Activated CD8-positive, alpha-beta memory T cell treated with anti-CD3 and anti-CD28 coated beads, Interleukin-2, amount 50 U/mL, for 4 hours (primary cell): Measurements from ENCODE around the gene IGLL1.

Source experiments
- DNase-seq: peaks from one replicate; pipeline ENCODE4 v3.0.0-alpha.2; 2020

The IGLL1 gene

DNA sequence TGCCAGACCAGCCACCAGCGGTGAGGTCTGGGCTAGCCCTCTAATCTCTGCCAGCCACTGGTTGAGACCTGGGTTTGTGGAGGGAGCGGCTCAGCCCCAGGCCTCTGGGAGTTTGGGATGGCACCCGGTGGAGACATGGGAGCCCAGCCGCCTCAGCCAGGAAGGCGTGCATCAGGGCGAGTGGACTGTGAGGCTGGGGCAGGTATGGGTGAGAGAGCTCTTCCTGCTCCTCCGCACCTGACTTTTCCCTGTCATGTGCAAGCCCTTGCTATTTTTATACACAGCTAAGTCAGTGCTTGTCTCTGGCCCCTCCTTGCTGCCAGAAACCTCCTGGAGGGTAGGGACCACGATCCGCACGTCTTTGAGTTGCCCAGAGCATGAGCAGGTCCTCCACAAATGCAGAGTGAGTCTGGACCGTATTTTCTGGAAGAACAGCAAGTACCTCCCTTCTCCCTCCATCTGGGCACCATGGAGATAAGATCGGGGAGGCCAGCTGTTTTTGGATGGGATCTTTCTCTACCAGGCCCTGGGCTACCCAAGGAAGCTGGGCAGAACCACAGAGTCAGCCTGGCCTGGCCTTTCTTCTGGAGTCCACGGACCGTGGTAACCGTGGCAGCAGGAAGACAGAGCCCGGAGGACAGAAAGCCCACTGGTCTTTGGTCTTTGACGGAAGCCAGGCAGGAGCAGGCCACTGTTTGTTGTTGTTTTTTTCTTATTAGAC is 53.3 kb downstream of the IGLL1 start:
- peak; percentile 1 for DNase-seq

DNA sequence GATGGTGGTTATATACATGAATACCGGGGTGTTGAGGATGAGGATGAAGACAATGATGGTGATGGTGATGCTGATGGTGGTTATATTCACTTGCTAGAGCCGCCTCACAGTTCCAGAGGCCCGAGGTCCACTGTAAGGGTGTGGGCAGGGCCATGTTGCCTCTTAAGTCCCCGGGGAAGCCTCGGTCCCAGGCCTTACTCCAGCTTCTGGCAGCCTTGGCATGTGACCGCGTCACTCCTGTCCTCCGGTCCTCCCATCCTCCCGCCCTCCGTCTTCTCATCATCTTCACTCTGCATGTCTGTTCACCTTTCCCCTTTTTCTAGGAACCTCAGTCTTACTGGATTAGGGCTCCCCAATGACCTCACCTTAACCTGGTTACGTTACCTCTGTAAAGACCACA is 54.6 kb downstream of the IGLL1 start:
- no peak for DNase-seq

DNA sequence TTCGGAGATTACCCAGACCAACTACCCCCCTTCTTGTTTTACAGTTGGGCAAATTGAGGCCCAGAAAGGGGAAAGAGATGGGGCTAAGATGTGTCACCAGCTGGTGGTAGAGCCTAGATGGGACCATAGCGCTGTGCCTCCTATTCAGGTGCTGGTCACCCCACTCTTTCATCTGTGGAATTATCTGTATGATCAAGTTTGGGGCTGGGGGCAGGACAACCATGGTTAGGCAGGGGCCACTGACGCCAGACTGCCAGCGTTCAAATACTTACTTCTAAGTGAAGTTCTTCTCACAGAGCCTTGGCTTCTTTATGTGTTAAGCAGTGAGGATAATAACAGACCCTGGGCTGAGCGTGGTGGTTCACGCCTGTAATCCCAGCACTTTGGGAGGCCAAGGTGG is 55.9 kb downstream of the IGLL1 start:
- DNase-seq, result no peak

DNA sequence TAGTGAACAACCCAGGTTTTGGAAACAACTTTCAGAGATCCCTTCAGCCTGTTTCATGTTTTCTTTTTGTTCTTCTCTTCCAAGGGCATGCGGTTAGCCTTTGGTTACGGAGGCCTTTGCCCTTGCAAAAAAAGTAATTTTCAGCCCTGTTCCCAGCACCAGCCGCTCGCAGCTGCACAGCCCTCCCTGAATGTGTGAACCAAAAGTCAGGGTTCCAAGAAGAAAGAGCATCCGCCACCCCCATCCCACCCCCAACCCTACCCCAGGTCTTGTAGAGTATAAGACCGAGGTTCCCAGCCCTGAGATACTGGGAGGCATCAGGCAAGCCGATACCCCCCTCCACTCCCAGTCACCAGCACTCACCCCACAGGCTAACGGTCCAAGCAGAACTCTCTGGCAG is 56.4 kb downstream of the IGLL1 start:
- no peak for DNase-seq
